Caco-2 (cell line): ENCODE results near the gene FOXF1. TPM values are rescaled to one million over a fixed set of nuclear protein-coding genes. Genes with fewer than 3 reads are reported as not detected.

Experiments
- BruUV-seq: library from RNA; stranded (reverse); fragments of 400-500 nt; replicated peaks from 2 replicates; lab custom pipeline; 2021; lab: Mats Ljungman, UMichigan
- CTCF ChIA-PET: fragments of 300-600 bp; sonication (Branson Sonifier 250); formaldehyde crosslinking; loops from one replicate; lab custom pipeline; 2022; ENCODE audit warnings: antibody characterized with exemption; lab: Charles Lee
- POLR2A ChIA-PET: fragments of 300-600 bp; sonication (Branson Sonifier 250); formaldehyde crosslinking; loops from one replicate; lab custom pipeline; 2022; ENCODE audit warnings: antibody characterized with exemption; lab: Charles Lee
- DNase-seq, 2 experiments: peaks; one replicate each; pipeline versions ENCODE4 v3.0.0 to v3.0.0-alpha.2; 2020 to 2022
- H3K27me3 ChIP-seq: replicated peaks from 2 replicates; pipeline ENCODE4 v1.6.0; 2011; ENCODE audit warnings: low read length; ENCODE audit not compliant: control insufficient read depth, insufficient read depth
- H3K36me3 ChIP-seq: 2 replicates; pipeline ENCODE4 v1.5.1; 2011; ENCODE audit warnings: low read length; ENCODE audit not compliant: control insufficient read depth, insufficient read depth
- H3K4me1 ChIP-seq: fragments of 250-450 bp; sonication (Bioruptor Pico); 2 replicates; pipeline ENCODE4 v1.5.1; 2020; ENCODE audit warnings: mild to moderate bottlenecking
- H3K4me3 ChIP-seq: 2 replicates; pipeline ENCODE4 v1.5.1; 2011; ENCODE audit warnings: low read depth, mild to moderate bottlenecking, control low read depth, low read length
- H3K9me3 ChIP-seq: fragments of 250-450 bp; sonication (Bioruptor Pico); 2 replicates; pipeline ENCODE4 v1.5.1; 2020; ENCODE audit warnings: mild to moderate bottlenecking, moderate library complexity
- H3K27ac Mint-ChIP-seq: one replicate; pipeline ENCODE4 v1.8.0; 2022; ENCODE audit warnings: mixed read lengths; ENCODE audit not compliant: unreplicated experiment
- H3K27me3 Mint-ChIP-seq: one replicate; pipeline ENCODE4 v1.8.0; 2022; ENCODE audit warnings: mixed read lengths; ENCODE audit not compliant: insufficient read depth, unreplicated experiment
- H3K36me3 Mint-ChIP-seq: one replicate; pipeline ENCODE4 v1.8.0; 2022; ENCODE audit warnings: mild to moderate bottlenecking, mixed read lengths; ENCODE audit not compliant: insufficient read depth, unreplicated experiment
- H3K4me1 Mint-ChIP-seq: one replicate; pipeline ENCODE4 v1.8.0; 2022; ENCODE audit warnings: low read depth, mixed read lengths; ENCODE audit not compliant: unreplicated experiment
- H3K4me3 Mint-ChIP-seq: one replicate; pipeline ENCODE4 v1.8.0; 2022; ENCODE audit warnings: mild to moderate bottlenecking, moderate library complexity, mixed read lengths; ENCODE audit not compliant: unreplicated experiment
- H3K9me3 Mint-ChIP-seq: one replicate; pipeline ENCODE4 v1.8.0; 2022; ENCODE audit warnings: mixed read lengths; ENCODE audit not compliant: unreplicated experiment
- intact Hi-C: fragments of 100-400 bp; cut with micrococcal nuclease; formaldehyde crosslinking; loops from one replicate; pipeline ENCODE4 v1.10.0; 2022; ENCODE audit not compliant: unreplicated experiment
- total RNA-seq: library from RNA; stranded (reverse); gene quantifications from 2 replicates; pipeline ENCODE4 v1.2.3, GENCODE V29; 2022
- TF ChIP-seq, protein P1 (sequence below), 2 experiments: fragments of 200-600 bp in 1 of 2; IDR thresholded peaks; 1 replicate in 1 of 2; 2 replicates in 1 of 2; pipeline versions ENCODE4 v1.5.1 to v1.8.0; 2011 to 2022; ENCODE audit warnings: antibody characterized with exemption in 1 of 2, control low read depth in 1 of 2, inconsistent platforms in 1 of 2, low read depth in 1 of 2, low read length in 1 of 2, mild to moderate bottlenecking in 1 of 2, moderate library complexity in 1 of 2; ENCODE audit not compliant: insufficient read depth in 1 of 2, severe bottlenecking in 1 of 2, unreplicated experiment in 1 of 2

The FOXF1 gene
- total RNA-seq, 1 experiment from 2014 or later, result 0.09 TPM

DNA sequence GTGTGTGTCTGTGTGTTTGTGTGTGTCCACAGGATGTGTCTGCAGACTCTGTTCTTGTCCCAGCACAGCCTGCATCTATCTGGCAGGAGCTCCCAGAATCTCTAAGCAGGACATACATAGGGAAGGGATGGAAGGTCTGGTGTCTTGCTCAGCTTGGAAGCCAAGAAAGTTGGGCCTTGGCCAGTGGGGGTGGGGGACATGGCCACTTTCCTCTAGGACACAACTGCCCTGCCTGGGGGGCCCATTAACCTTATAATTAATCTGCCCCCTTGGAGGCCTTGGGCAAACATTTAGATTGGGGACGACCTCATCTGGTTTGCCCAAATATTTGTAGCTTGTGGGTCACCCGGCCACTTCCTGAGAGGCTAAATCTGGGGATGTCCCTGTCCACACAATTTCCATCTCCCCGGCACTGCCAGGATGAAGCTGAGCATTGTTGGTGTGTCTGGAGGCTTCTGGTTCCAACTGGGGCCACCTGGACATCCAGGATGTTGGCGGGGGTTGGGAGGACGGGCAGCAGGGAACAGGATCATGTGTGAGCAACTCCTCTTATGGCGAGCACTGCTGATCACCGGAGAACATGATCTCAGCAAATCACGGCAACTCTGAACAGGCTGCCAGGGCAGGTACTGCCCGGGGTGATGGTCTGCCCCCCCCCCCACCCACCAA, 17.2 kb upstream of the FOXF1 start:
- POLR2A ChIA-PET, result no interaction called here

DNA sequence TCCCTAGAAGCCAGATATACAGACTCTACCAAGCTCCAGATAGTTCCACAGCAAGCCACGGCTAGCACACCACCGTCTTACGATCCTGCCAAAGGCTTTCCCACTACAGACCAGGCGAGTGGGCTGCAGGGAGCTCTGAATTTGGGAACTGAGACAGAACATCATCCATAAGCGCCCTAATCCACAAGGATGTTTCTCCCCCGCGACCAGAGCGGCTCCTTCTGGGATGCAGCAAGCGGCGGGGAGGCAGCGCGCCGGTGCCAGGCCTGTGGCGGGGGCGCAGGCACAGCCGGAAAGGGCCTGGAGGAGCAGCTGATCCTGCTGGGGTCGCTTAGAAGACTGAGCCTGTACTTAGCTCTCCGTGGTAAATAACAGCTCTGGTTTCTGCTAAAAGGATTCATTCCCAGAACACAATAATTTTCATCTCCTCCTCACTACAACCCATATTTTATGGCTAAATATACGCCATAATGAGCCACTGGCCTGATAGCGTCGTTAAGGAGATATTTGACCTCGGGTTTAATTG, 16.2 kb upstream of the FOXF1 start:
- H3K36me3 Mint-ChIP-seq, result no peaks in the 10 kb centered on the region

More for the DNA sequence above, 17.2 kb upstream of the FOXF1 start:
- no peaks in the 10 kb centered on the region for H3K9me3 ChIP-seq
- H3K36me3 Mint-ChIP-seq, result no peaks in the 10 kb centered on the region
- intact Hi-C loops, result no loop called here
- DNase-seq, result no peak
- no peaks in the 10 kb centered on the region for H3K9me3 Mint-ChIP-seq
- H3K4me1 ChIP-seq, result no peaks in the 10 kb centered on the region
- no peak overlapping the region for H3K4me3 ChIP-seq
- no peak overlapping the region for H3K4me3 Mint-ChIP-seq
- TF ChIP-seq, protein P1, sequence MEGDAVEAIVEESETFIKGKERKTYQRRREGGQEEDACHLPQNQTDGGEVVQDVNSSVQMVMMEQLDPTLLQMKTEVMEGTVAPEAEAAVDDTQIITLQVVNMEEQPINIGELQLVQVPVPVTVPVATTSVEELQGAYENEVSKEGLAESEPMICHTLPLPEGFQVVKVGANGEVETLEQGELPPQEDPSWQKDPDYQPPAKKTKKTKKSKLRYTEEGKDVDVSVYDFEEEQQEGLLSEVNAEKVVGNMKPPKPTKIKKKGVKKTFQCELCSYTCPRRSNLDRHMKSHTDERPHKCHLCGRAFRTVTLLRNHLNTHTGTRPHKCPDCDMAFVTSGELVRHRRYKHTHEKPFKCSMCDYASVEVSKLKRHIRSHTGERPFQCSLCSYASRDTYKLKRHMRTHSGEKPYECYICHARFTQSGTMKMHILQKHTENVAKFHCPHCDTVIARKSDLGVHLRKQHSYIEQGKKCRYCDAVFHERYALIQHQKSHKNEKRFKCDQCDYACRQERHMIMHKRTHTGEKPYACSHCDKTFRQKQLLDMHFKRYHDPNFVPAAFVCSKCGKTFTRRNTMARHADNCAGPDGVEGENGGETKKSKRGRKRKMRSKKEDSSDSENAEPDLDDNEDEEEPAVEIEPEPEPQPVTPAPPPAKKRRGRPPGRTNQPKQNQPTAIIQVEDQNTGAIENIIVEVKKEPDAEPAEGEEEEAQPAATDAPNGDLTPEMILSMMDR (IDR thresholded peaks at IDR 0.05; ENCODE audit: insufficient read depth in 1 of 2, low read depth in 1 of 2, low read length in 1 of 2, severe bottlenecking in 1 of 2, unreplicated experiment in 1 of 2), result no peak
- H3K27me3 ChIP-seq, result peaks cover 5% of the 10 kb centered on the region; the same call in 1 of the 2 replicates
- BruUV-seq, result no TSS peak
- peaks cover 28% of the 10 kb centered on the region for H3K27me3 Mint-ChIP-seq
- no peaks in the 10 kb centered on the region for H3K4me1 Mint-ChIP-seq
- CTCF ChIA-PET, result interaction anchor here (0.6 kb wide), 1 partner anchor 600 kb away, joined by 4 read pairs; no protein-coding TSS in a partner anchor
- H3K27ac Mint-ChIP-seq, result no peak overlapping the region
- H3K36me3 ChIP-seq, result no peaks in the 10 kb centered on the region

DNA sequence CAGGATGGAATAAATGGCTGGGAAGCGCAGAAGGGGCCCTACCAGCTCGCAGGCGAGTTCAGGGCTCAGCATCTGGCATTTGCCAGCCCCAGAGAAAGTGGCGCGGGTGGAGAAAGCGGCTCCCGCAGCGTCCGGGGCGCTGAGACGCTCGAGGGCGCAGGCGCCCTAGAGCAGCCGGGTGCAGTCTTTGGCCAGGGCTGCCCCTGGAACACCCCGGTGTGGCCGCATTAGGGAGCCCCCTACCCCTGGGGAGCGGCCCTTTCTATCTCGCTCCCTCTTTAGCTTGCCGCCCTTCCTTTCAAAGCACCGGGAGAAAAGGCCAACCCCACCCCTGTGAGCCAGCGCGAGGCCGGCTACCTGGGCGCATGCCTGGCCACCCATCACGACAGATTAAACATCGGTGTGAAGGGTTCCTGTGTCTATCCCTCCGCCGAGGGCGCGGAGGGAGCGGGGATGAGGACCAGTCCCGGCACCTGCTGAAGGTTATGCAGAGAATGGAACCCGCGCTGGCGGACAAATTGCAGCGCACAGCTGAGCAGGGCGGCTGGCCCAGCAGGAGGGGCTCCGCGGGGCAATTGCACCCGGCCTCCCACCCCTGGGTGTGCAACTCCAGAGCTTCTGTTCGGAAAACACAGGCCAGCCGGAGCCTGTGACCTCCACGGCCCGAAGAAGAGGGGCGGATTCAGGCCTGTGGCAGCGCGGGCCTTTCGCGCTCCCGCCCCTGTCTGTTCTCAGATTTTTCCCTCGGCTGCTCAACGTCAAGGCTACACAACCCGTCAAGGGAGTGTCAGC, 15.6 kb upstream of the FOXF1 start:
- H3K27ac Mint-ChIP-seq, result no peak overlapping the region
- H3K9me3 ChIP-seq, result no peaks in the 10 kb centered on the region
- ChIA-PET POLR2A (no interaction called here), CTCF (no interaction called here)
- H3K27me3 ChIP-seq, result peaks cover 5% of the 10 kb centered on the region; the same call in 1 of the 2 replicates
- no peaks in the 10 kb centered on the region for H3K36me3 ChIP-seq
- intact Hi-C loops, result no loop called here
- BruUV-seq, result no TSS peak
- no peaks in the 10 kb centered on the region for H3K4me1 ChIP-seq
- peaks cover 29% of the 10 kb centered on the region for H3K27me3 Mint-ChIP-seq
- no peak for DNase-seq
- H3K9me3 Mint-ChIP-seq, result no peaks in the 10 kb centered on the region
- no peaks in the 10 kb centered on the region for H3K36me3 Mint-ChIP-seq
- no peaks in the 10 kb centered on the region for H3K4me1 Mint-ChIP-seq
- TF ChIP-seq, protein P1 (IDR thresholded peaks at IDR 0.05; ENCODE audit: insufficient read depth in 1 of 2, low read depth in 1 of 2, low read length in 1 of 2, severe bottlenecking in 1 of 2, unreplicated experiment in 1 of 2), result no peak
- H3K4me3 Mint-ChIP-seq, result no peak overlapping the region
- H3K4me3 ChIP-seq, result no peak overlapping the region

More for the DNA sequence above, 16.2 kb upstream of the FOXF1 start:
- ChIA-PET CTCF (interaction anchor here (0.6 kb wide), 1 partner anchor 599 kb away, joined by 4 read pairs; no protein-coding TSS in a partner anchor), POLR2A (no interaction called here)
- TF ChIP-seq, protein P1 (IDR thresholded peaks at IDR 0.05; ENCODE audit: insufficient read depth in 1 of 2, low read depth in 1 of 2, low read length in 1 of 2, severe bottlenecking in 1 of 2, unreplicated experiment in 1 of 2), result no peak
- no TSS peak for BruUV-seq
- Mint-ChIP-seq H3K27me3 (peaks cover 28% of the 10 kb centered on the region), H3K4me1 (no peaks in the 10 kb centered on the region), H3K27ac (no peak overlapping the region), H3K9me3 (no peaks in the 10 kb centered on the region), H3K4me3 (no peak overlapping the region)
- H3K36me3 ChIP-seq, result no peaks in the 10 kb centered on the region
- intact Hi-C loops, result no loop called here
- no peaks in the 10 kb centered on the region for H3K4me1 ChIP-seq
- DNase-seq, result no peak
- no peak overlapping the region for H3K4me3 ChIP-seq
- peaks cover 5% of the 10 kb centered on the region; the same call in 1 of the 2 replicates for H3K27me3 ChIP-seq
- H3K9me3 ChIP-seq, result no peaks in the 10 kb centered on the region
